IPS-15b (cell line): Measurements from ENCODE around the gene MVK.

Experiments used
- H3K27me3 ChIP-seq: one replicate; pipeline ENCODE4 v1.6.1; 2013; ENCODE audit warnings: low read length; ENCODE audit not compliant: control insufficient read depth, insufficient read depth
- H3K36me3 ChIP-seq: one replicate; pipeline ENCODE4 v1.6.1; 2013; ENCODE audit warnings: low read length; ENCODE audit not compliant: control insufficient read depth, insufficient read depth
- H3K4me1 ChIP-seq: one replicate; pipeline ENCODE4 v1.6.1; 2013; ENCODE audit warnings: mild to moderate bottlenecking, low read length; ENCODE audit not compliant: control insufficient read depth, insufficient read depth
- H3K4me3 ChIP-seq: one replicate; pipeline ENCODE4 v1.5.1; 2013; ENCODE audit warnings: low read depth, low read length
- H3K9ac ChIP-seq: one replicate; pipeline ENCODE4 v1.6.1; 2013; ENCODE audit warnings: low read depth, mild to moderate bottlenecking, low read length
- H3K9me3 ChIP-seq: one replicate; pipeline ENCODE4 v1.6.1; 2013; ENCODE audit warnings: mild to moderate bottlenecking, low read length; ENCODE audit not compliant: control insufficient read depth, insufficient read depth

MVK gene

GRCh38 chr12:109642506-109643132, 69.0 kb downstream of the MVK start:
- no peak overlapping the region for H3K9ac ChIP-seq
- H3K4me3 ChIP-seq = no peak overlapping the region
- H3K27me3 ChIP-seq = no peaks in the 10 kb centered on the region
- no peaks in the 10 kb centered on the region for H3K9me3 ChIP-seq
- H3K36me3 ChIP-seq = no peaks in the 10 kb centered on the region
- H3K4me1 ChIP-seq = no peaks in the 10 kb centered on the region

- no peaks in the 10 kb centered on the region for H3K4me1 ChIP-seq
- no peaks in the 10 kb centered on the region for H3K27me3 ChIP-seq
- H3K9me3 ChIP-seq = no peaks in the 10 kb centered on the region
- no peak overlapping the region for H3K9ac ChIP-seq
- no peaks in the 10 kb centered on the region for H3K36me3 ChIP-seq
- no peak overlapping the region for H3K4me3 ChIP-seq
Measured at GRCh38 chr12:109645194-109645593, 71.6 kb downstream of the MVK start.

- Histone ChIP-seq H3K27me3 (no peaks in the 10 kb centered on the region), H3K36me3 (no peaks in the 10 kb centered on the region), H3K4me3 (no peak overlapping the region), H3K9ac (no peak overlapping the region), H3K9me3 (no peaks in the 10 kb centered on the region), H3K4me1 (no peaks in the 10 kb centered on the region)
Measured at GRCh38 chr12:109645708-109646107, 72.1 kb downstream of the MVK start.
